Glomerular visceral epithelial cell (primary cell): ENCODE data around the gene ANKRD39.

Experiments
- DNase-seq: peaks from one replicate; pipeline ENCODE4 v3.0.0-alpha.2; 2016; ENCODE audit errors: extremely low spot score

Gene ANKRD39

GRCh38 chr2:96888072-96889011 lies 30.5 kb upstream of the ANKRD39 start:
- no peak for DNase-seq

- DNase-seq = no peak
Measured at GRCh38 chr2:96887493-96888012, 29.7 kb upstream of the ANKRD39 start.

DNA sequence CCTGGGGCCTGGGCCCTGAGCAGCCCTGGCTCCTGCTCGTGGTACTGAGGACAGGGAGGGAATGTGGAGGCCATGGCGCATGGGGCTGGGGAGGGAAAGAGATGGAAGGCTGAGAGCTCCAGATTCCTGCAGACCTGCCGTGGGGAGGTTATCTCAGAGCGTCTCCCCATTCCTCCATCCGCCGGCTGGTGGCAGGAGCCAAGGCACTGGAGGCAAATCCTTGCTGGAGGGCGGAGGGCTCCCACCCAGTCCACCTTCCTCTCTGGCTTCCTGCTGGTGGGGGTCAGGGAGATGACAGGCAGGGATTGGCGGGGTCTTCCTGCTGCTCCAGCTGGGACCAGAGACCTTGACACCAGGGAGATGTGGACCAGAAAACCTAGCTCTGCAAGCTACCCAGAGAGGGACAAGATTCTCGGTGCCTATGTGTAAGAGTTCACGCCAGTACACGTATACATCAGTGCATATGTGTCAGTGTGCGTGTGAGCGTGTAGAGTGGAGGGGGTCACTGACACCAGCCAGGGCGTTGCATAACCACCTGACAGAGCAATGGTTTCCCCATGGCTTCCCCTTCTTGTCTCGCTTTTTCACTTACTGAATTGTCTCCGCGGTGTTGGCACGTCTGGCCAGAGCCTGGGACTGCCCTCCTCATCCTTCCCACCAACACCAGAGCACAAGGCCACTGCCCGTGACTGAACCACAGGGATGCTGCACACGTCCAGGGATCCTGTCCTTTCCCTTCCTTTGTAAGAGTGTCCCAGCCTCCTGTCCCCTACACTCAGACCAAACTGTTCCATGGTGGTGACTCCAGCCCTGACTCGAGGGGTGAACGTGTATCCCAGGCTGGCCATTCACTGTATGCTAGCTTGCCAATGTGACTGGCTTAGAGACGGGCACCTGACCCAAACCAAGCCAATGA lies 27.9 kb upstream of the ANKRD39 start:
- DNase-seq = no peak

GRCh38 chr2:96884299-96885094 lies 26.7 kb upstream of the ANKRD39 start:
- no peak for DNase-seq

DNA sequence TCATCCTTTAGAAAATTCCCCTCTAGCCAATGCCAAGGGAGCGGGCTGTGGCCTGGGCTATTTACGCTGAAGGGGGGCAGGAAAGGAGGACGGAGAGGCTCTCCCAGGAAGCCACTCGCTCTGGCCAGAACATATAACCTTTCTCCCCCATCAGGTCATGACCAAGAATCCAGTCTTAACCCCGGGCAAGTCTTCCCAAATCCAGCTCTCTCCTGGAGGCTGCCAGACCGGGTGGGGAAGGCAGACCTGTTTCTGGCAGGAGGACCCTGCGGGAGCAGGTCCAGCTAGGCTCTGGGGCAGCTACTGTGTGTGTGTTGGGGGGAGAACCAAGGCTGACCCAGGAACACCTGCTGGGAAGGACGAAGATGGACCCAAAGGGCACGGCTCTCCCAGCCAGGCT lies 25.5 kb upstream of the ANKRD39 start:
- no peak for DNase-seq

DNA sequence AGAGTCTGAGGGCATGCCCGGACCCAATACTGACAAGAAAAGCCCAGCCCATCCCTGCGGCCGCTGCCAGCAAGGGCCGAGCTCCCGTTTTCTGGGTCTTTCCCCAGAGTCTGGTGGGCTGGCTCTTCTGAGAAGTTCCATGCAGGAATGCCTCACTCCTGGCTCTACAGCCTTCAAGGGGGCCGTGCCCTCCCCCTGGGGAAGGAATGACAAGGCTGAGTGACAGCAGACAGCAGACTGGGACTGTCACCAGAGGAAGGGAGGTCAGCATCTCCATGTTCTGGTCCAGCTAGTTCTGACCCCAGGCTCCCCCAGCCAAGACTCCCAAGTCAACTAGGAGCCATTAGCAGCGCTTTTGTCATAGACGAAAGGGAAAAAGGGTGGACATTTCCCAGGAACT lies 25.1 kb upstream of the ANKRD39 start:
- no peak for DNase-seq

DNA sequence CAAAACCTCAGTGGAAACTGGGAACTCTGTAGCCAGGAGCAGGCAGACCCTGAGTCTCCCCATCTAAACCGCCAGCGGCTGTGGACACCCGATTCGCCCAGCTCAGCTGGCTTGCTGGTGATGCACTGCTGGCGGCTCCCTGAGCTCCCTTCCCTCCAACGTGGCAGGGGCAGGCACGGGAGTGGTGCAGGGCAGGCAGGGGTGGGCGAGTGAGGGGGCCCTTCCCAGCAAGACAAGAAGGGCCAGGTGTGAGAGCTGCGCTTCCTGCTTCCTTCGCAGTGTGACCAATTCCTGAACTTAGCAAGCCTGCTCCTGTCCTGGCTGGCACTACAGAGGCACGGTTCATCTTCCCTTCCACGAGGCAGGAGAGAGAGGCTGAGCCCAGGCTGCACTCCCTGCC lies 24.4 kb upstream of the ANKRD39 start:
- DNase-seq = no peak

DNA sequence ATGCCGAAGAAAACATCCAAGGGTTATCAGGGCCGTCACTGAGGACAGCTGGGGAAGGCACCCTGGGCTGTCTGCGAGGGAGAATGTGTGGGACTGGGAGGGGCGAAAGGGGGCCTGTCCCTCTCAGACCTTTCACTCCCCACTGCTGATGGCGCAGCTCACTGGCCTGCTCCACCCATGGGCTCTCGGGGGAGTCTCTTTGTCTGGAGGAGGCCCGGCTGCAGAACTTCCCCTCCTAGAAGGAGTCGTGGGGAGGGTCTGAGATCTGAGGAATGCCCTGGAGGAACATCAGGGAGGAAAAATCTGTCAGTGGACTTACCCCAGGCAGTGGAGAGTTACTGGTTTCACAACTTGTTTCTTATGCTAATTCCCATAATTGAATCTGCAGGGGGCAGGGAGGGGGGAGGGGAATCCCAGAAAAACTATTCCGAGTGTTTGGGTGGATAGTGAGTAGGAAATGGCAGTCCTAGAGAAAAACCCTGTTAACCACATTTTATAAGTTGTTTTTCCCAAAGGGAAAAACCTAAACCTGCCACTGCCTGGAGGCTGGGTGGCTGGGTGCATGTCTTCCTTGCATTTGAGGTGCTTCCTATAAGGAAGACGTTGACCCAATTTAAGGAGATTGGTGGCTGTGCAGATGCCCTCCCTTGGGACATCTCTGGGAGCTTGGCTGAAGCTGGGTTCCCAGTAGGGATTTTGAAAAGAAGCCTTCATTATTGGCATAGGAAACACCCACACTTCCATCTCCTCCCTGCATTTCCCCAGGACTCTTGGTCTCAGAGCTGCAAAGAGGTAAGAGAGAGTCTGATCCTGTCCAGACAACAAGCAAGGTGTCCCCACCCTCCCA lies 23.8 kb upstream of the ANKRD39 start:
- DNase-seq = no peak

DNA sequence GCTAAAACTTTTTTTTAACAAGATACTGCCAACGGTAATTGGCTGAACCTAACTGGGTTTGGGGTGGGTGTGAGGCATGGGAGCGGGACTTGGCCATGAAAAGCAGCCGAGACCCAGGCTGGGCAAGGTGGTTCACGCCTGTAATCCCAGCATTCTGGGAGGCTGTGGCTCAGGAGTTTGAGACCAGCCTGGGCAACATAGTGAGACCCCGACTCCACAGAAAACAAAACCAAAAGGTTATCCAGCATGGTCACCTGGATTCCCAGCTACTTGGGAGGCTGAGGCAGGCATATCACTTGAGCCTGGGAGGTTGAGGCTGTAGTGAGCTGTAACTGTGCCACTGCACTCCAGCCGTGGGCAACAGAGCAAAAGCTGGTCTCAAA lies 23.1 kb upstream of the ANKRD39 start:
- DNase-seq = no peak

DNA sequence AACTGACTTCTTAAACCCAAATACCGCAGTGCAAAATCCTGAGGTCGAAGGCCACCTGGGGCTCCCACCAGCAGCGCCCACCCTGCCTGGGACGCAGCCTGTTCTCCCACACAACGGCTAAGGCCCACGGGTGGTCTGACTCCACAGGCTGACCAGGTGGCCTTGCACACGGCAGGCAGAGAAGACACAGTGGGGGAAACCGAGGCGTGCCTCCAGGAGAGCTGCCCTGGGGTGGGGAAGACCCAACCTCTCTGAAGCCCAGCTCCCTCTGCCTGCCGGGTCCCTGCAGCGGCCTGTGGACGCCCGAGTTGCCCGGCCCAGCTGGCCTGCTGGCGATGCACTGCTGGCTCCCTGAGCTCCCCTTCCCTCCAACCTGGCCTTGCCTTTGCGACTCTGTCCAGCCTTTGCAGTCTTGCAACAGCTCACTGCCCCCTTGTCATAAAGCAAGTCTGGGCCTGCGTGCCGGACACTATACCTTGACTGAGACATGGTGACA lies 21.8 kb upstream of the ANKRD39 start:
- no peak for DNase-seq

DNA sequence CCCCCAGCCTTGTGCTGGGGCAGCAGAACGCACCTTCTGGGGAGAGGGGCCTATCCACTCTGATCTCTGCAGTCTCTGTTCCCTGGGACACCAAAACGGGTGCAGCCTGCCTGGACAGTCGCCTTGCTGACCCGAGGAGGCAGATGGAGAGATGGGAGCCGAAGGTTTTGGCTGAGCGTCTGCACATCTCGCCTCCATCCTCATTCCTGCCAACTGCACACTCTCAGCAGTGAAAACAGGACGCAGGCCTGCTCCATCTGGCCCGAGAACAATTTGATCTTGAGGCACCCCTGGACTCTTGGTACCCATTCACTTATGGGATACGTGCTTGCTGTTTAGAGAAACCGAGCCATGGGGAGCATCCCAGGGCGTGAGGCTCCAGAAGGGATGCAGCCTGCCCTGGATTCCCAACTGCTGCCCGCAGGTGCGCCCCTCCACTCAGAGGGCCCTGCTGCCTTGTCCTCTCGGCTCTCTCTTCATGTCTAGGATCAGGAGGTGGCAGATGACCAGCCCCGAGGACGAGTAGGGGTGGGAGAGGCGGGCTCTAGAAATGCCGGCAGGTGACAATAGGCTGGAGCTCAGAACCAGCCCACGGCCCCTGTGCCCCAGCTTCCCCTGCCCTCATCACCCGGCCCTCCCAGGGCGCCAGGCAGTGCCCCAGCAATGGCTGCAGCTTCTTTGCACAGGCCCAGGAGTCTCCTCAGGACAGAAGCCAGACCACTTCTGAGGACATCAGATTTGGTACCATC lies 21.2 kb upstream of the ANKRD39 start:
- DNase-seq = no peak

GRCh38 chr2:96878171-96878570 lies 20.4 kb upstream of the ANKRD39 start:
- DNase-seq = no peak

DNA sequence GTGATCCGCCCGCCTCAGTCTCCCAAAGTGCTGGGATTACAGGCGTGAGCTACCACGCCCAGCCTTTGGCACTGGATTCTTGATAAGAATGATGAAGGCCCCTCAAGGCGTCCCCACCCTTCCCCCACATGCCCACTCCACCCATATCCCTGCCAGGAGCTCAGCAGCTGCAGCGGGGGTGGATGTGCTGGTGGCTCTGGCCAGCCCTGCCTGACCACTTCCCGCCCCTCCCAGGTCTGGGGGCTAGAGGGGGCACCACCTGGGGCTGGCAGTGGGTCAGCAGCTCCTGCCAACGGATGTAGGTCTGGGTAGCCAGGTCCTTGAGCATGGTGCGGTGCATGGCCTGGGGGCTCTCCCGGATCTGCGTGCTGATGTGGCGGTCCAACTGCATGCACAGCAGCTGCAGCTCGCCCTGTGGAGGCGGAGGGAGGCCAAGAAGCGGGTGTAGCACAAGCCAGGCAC lies 19.8 kb upstream of the ANKRD39 start:
- no peak for DNase-seq

- DNase-seq = no peak
Measured at GRCh38 chr2:96877042-96877451, 19.2 kb upstream of the ANKRD39 start.

DNA sequence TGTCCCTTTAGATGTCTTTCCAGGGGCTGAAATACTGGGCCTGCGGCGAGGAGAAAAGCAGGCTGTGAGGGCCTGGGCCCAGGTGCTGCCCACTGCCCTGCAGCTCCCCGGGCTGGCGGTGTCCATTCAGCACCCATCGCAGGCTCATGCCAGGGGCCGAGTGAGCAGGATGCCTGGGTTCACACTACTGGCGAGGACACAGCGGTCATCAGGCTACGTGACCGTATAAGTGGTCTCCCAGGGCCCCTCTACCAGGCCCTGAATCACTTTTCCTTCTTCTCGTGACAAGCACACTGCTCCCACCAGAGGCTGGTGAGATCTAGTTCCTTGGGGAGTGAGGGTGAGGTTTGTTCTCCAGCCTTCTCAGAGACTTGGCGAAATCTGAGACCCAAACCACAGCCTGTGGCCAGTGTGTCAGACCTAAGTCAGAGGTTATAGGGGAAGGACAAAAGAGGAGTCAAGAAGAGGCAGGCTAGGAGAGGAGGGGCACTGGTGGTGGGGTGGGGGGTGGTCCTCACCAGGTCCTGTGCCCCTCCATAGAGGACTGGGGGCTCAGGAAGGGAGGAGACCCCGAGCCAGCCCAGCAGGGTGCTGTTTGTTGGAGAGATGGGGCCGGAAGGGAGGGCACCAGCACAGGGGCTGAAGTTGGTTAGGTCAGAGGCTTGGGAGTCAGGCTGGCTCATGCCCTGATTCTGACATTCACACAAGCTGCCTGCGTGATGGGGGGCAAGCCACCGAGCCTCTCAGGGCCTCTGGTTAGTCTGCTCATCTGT lies 18.6 kb upstream of the ANKRD39 start:
- no peak for DNase-seq

GRCh38 chr2:96875498-96876268 lies 17.9 kb upstream of the ANKRD39 start:
- no peak for DNase-seq

GRCh38 chr2:96874198-96874831 lies 16.5 kb upstream of the ANKRD39 start:
- no peak for DNase-seq

DNA sequence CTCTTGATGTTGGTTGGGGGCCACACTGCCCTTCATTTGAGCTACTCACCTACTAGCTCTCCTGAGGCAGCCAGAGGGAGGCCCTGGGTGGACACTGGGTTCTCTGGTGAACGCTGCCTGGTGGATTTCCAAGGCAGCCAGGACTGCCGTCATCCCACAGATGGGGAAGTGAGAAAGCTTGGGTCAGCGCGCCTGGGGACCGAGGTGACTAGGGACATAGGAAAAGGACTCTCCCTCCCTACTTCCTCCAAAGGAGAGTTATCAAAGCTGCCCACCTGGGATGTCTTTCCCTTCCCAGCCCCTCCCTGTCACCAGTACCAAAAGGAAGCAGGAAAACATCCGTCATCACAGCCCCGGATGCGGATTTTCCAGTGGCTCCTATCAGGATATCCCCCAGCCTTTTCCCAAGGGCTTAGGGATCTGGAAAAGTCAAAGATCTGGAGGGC lies 15.9 kb upstream of the ANKRD39 start:
- DNase-seq = no peak
